Loucy (cell line): Measurements from ENCODE around the gene RAPH1.

ENCODE experiments used
- CTCF ChIP-seq: fragments of 200-600 bp; sonication (generic); conservative IDR thresholded peaks from 2 replicates; pipeline ENCODE4 v1.5.1; 2014; ENCODE audit warnings: mild to moderate bottlenecking, antibody characterized with exemption, low read length
- EZH2phosphoT487 ChIP-seq: fragments of 200-600 bp; IDR thresholded peaks from 2 replicates; pipeline ENCODE4 v1.6.1; 2018; ENCODE audit warnings: antibody characterized with exemption, mild to moderate bottlenecking, moderate library complexity, borderline replicate concordance

DNA sequence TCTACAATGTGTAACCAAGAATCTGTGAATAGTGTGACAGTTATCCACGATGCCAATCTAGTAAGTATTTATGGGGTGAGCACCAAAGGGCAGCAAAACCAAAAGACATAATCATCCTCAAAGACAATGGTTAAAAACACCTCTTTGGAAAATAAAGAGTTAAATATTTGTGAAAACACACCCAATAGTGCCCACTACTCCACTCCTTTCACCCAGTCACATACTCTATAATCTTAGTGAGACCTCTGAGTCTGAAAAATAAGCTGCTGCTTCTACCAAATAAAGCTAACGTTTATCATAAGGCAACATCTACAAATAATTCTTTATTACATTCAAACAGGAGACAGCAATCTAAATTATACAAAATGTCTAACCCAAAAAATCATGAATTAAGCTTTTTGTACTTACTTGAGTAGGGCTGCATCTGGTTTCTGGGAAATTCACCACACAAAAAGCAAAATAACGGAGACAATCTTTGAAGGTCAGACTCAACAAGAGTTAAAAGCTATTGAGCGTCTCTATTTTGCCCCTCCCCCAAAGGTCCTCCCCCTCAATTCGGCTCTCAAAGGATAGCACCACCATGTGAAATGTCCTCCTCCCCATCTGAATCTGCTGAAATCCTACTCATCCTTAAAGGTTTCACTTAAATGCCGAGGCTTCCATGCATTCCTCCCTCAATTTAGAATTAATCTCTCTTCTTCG lies 2.0 kb downstream of the RAPH1 start:
- no peak for TF ChIP-seq CTCF
- no peak for TF ChIP-seq EZH2phosphoT487
